K562 (cell line): Measurements from ENCODE around the gene URI1. TPM values are rescaled to one million over a fixed set of nuclear protein-coding genes. Genes with fewer than 3 reads are reported as not detected.
A peak's percentile ranks its signal among the peaks of the same experiment; 100 is the strongest.

Experiments
- ARID3A ChIP-seq: IDR thresholded peaks from 2 replicates; pipeline ENCODE4 v1.6.1; 2012; ENCODE audit warnings: low read depth, low read length, improper control_type of control experiment, borderline replicate concordance
- BMI1 ChIP-seq: fragments of 150-350 bp; IDR thresholded peaks from 2 replicates; pipeline ENCODE4 v1.6.1; 2014; ENCODE audit warnings: low read length
- CHD7 ChIP-seq: fragments of 200-600 bp; sonication (generic); IDR thresholded peaks from one replicate; pipeline ENCODE4 v1.6.1; 2012; ENCODE audit warnings: mild to moderate bottlenecking, low read depth, low read length, inconsistent platforms
- CTBP1 ChIP-seq: fragments of 450-650 bp; IDR thresholded peaks from 2 replicates; pipeline ENCODE4 v1.6.1; 2016; ENCODE audit warnings: borderline replicate concordance
- DPF2 ChIP-seq: fragments of 450-650 bp; IDR thresholded peaks from 2 replicates; pipeline ENCODE4 v1.6.1; 2016
- GABPB1 ChIP-seq: sonication (generic); formaldehyde crosslinking; IDR thresholded peaks from 2 replicates; pipeline ENCODE4 v1.8.0; 2022; ENCODE audit warnings: mild to moderate bottlenecking, missing genetic modification reagents
- GATA2 ChIP-seq: sonication (generic); formaldehyde crosslinking; IDR thresholded peaks from 2 replicates; pipeline ENCODE4 v1.4.0; 2020; ENCODE audit warnings: mild to moderate bottlenecking, missing genetic modification reagents
- KDM4B ChIP-seq, 2 experiments: fragments of 450-650 bp in 1 of 2; sonication (generic) in 1 of 2; IDR thresholded peaks; 2 replicates each; pipeline ENCODE4 v1.6.1; 2016 to 2017; ENCODE audit warnings: borderline replicate concordance in 2 of 2, antibody characterized with exemption in 1 of 2, low read depth in 1 of 2, mild to moderate bottlenecking in 1 of 2
- MTF1 ChIP-seq: fragments of 250-450 bp; sonication (Bioruptor Pico); IDR thresholded peaks from 2 replicates; pipeline ENCODE4 v1.9.0; 2021; ENCODE audit warnings: moderate library complexity, mild to moderate bottlenecking, inconsistent platforms, borderline replicate concordance
- RCOR1 ChIP-seq, 2 experiments: IDR thresholded peaks; 2 replicates each; pipeline ENCODE4 v1.6.1; 2012; ENCODE audit warnings: low read depth in 2 of 2, low read length in 2 of 2, borderline replicate concordance in 1 of 2, improper control_type of control experiment in 1 of 2
- SLC30A9 ChIP-seq: fragments of 250-450 bp; sonication (Bioruptor Pico); IDR thresholded peaks from 2 replicates; pipeline ENCODE4 v1.8.0; 2022; ENCODE audit warnings: mild to moderate bottlenecking, moderate library complexity
- SREBF1 ChIP-seq: fragments of 150-350 bp; IDR thresholded peaks from 2 replicates; pipeline ENCODE4 v1.6.1; 2014; ENCODE audit warnings: antibody characterized with exemption, low read depth, low read length, borderline replicate concordance
- TARDBP ChIP-seq: fragments of 450-650 bp; IDR thresholded peaks from 2 replicates; pipeline ENCODE4 v1.6.1; 2016
- TFE3 ChIP-seq: fragments of 450-650 bp; formaldehyde crosslinking; IDR thresholded peaks from 2 replicates; pipeline ENCODE4 v1.4.0; 2020; ENCODE audit warnings: mild to moderate bottlenecking, mixed read lengths
- ZNF23 ChIP-seq: fragments of 250-450 bp; sonication (Bioruptor Pico); IDR thresholded peaks from 2 replicates; pipeline ENCODE4 v1.4.0; 2020; ENCODE audit warnings: mild to moderate bottlenecking
- polyA plus RNA-seq, 8 experiments: library from polyadenylated mRNA; depleted of rRNA in 4 of 8; stranded (reverse) in 5 of 8; unstranded in 3 of 8; fragments of >200 nt; fragmentation: Nextera tagmentation in 2 of 8; fragmentation: Illumina TruSeq in 1 of 8; extraction: Ambion mirVana in 2 of 8; extraction: Trizol in 1 of 8; gene quantifications; 2 replicates each; pipeline versions ENCODE4 v1.2.1 to v1.2.3, GENCODE V29; 2011 to 2014; ENCODE audit warnings: inconsistent platforms in 1 of 8, missing spikeins in 1 of 8
- total RNA-seq, 7 experiments: library from RNA; depleted of rRNA in 6 of 7; stranded (reverse); fragments of >200 nt in 6 of 7; fragmentation: Illumina TruSeq in 2 of 7; extraction: Trizol in 2 of 7; gene quantifications; 2 replicates each; pipeline versions ENCODE4 v1.2.1 to v1.2.3, GENCODE V29; 2011 to 2021; ENCODE audit warnings: low replicate concordance in 1 of 7

URI1 gene
- total and polyA plus RNA-seq, 9 of the 15 experiments (the other 6 are each of a cell fraction or from before 2014, with no cell fraction given): 16.9 to 87.4 (median 63.9) TPM

- TF ChIP-seq GATA2: peak; percentile 80; the same call in 1 of the 2 replicates
- TF ChIP-seq RCOR1 (IDR thresholded peaks at IDR 0.05; ENCODE audit: borderline replicate concordance in 1 of 2, low read depth in 2 of 2, low read length in 2 of 2): peak; percentile 39 to 93; a peak in 2 of 4 replicates
- no peak for TF ChIP-seq SREBF1
- TF ChIP-seq GABPB1 (CRISPR knock-in tag): no peak
- no peak for TF ChIP-seq MTF1 (CRISPR knock-in tag)
- no peak for TF ChIP-seq BMI1
- TF ChIP-seq DPF2: peak; percentile 59
- TF ChIP-seq SLC30A9 (CRISPR knock-in tag): no peak
- TF ChIP-seq ARID3A: 0 out of 2 replicates have a peak, but pooled peaks have one; percentile 22
- no peak for TF ChIP-seq TARDBP
- no peak for TF ChIP-seq TFE3 (CRISPR knock-in tag)
- no peak for TF ChIP-seq KDM4B (IDR thresholded peaks at IDR 0.05; ENCODE audit: borderline replicate concordance in 2 of 2, low read depth in 1 of 2)
- TF ChIP-seq CHD7: no peak
- no peak for TF ChIP-seq ZNF23 (CRISPR knock-in tag)
- peak; percentile 66; the same call in 1 of the 2 replicates for TF ChIP-seq CTBP1
These were observed 25.6 kb downstream of the URI1 start (continued) for GRCh38 chr19:29967623-29968022.
